Measurements from ENCODE around the gene DERL3. TPM values are rescaled to one million over a fixed set of nuclear protein-coding genes. Genes with fewer than 3 reads are reported as not detected.

Gene DERL3
- total and polyA plus RNA-seq, 2 of the 13 experiments (the other 11 are each of a cell fraction or from before 2014, with no cell fraction given), result not detected

DNA sequence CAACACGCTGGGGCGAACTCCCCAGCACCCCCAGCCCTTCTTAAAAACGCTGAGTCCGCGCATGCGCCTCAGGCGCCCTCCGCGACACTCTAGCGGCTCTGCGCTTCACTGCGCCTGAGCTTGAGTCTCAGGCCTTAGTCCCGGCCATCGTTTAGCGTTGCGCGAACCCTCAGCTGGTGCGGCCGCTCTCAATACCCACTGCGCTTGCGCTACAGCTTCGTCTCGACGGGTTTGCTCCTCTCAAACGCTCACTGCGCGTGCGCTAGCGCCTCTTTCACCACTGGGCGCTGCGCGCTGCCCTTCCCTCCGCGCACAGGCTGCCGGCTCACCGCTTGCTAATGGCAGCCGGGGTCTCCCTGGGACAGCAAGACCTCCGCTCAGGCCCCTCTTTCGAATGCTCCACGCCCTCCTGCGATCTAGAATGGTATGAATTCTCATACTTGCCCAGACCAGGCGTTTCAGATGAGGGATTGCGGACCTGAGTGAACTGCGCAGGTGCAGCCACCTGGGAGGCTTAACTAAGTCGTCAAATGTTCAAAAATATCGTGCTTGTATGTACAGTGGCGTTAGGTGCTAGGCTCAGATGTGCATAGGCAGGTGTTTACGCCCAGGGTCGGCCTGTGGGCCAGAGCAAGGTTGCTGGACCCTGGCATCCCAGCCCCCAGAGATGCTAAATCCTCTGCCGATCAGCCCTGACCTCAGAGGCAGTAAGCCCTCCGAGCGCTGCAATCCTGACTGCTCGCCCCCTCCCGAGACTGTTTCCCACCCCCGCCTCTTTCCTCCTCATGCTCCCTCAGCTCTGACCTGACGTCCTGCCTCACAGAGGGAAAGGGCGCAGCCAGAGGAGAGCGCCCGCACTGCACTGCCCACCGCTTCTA lies 19.0 kb upstream of the DERL3 start, which contains the start of gene SLC2A11 (continued):
- TF ChIP-seq GZF1 (CRISPR knock-in tag; IDR thresholded peaks at IDR 0.05) (peak; percentile 11; the same call in 1 of the 2 replicates), AKAP8 (CRISPR knock-in tag; IDR thresholded peaks at IDR 0.05) (no peak), ZNF746 (CRISPR knock-in tag; IDR thresholded peaks at IDR 0.05) (no peak), ZNF34 (CRISPR knock-in tag; IDR thresholded peaks at IDR 0.05; ENCODE audit: borderline replicate concordance) (no peak), XRCC5 (optimal IDR thresholded peaks at IDR 0.05; ENCODE audit: low read length) (peak; percentile 19), CENPT (CRISPR knock-in tag; IDR thresholded peaks at IDR 0.05; ENCODE audit: low read depth) (no peak; the same call in 1 of the 2 replicates), ATF1 (CRISPR knock-in tag; IDR thresholded peaks at IDR 0.05) (no peak), HOXA3 (CRISPR knock-in tag; IDR thresholded peaks at IDR 0.05) (no peak; the same call in none of the 2 replicates), NR2F2 (IDR thresholded peaks at IDR 0.05; ENCODE audit: borderline replicate concordance, low read depth) (no peak), SMC3 (IDR thresholded peaks at IDR 0.05; ENCODE audit: low read length) (no peak), GABPB1 (CRISPR knock-in tag; IDR thresholded peaks at IDR 0.05) (no peak; the same call in 1 of the 2 replicates), ZNF546 (CRISPR knock-in tag; conservative IDR thresholded peaks at IDR 0.05) (no peak), TBX2 (CRISPR knock-in tag; IDR thresholded peaks at IDR 0.05; ENCODE audit: borderline replicate concordance) (no peak; the same call in 1 of the 2 replicates)
- TF ChIP-seq, protein P1, sequence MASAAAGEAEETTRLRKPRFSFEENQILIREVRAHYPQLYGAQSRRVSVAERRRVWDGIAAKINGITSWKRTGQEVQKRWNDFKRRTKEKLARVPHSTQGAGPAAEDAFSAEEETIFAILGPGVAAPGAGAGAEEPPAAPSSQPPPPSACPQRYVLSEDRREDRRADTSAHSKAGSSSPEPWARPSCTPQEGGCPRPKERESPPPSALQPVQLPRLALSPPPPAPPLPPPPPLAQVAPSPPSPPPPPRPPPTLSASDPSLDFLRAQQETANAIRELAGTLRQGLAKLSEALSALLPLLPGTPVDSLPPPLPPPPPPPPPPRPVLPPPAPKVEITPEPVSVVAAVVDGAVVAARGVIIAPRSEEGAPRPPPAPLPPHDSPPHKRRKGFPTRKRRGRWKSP (CRISPR knock-in tag; IDR thresholded peaks at IDR 0.05), result peak; percentile 100
- TF ChIP-seq, protein P2, sequence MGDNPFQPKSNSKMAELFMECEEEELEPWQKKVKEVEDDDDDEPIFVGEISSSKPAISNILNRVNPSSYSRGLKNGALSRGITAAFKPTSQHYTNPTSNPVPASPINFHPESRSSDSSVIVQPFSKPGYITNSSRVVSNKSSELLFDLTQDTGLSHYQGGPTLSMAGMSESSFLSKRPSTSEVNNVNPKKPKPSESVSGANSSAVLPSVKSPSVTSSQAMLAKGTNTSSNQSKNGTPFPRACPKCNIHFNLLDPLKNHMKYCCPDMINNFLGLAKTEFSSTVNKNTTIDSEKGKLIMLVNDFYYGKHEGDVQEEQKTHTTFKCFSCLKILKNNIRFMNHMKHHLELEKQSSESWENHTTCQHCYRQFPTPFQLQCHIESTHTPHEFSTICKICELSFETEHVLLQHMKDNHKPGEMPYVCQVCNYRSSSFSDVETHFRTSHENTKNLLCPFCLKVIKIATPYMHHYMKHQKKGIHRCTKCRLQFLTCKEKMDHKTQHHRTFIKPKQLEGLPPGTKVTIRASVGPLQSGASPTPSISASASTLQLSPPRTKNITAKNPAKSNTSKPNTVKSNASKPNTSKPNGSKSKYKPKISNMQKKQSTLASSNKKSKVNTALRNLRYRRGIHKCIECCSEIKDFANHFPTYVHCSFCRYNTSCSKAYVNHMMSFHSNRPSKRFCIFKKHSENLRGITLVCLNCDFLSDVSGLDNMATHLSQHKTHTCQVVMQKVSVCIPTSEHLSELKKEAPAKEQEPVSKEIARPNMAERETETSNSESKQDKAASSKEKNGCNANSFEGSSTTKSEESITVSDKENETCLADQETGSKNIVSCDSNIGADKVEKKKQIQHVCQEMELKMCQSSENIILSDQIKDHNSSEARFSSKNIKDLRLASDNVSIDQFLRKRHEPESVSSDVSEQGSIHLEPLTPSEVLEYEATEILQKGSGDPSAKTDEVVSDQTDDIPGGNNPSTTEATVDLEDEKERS (CRISPR knock-in tag; IDR thresholded peaks at IDR 0.05), result no peak
- TF ChIP-seq, protein P3, sequence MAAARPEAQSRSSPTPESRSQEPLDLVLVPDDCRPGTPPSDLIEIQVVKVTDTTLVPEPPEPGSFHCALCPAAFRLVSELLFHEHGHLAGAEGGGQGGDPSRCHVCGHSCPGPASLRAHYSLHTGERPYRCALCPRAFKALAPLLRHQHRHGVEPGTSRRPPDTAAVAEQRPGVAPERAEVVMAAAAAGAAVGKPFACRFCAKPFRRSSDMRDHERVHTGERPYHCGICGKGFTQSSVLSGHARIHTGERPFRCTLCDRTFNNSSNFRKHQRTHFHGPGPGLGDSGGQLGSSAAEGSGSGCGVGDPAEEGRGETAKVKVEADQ (CRISPR knock-in tag; IDR thresholded peaks at IDR 0.05; ENCODE audit: borderline replicate concordance), result 0 out of 2 replicates have a peak, but pooled peaks have one; percentile 46
- TF ChIP-seq, protein P4, sequence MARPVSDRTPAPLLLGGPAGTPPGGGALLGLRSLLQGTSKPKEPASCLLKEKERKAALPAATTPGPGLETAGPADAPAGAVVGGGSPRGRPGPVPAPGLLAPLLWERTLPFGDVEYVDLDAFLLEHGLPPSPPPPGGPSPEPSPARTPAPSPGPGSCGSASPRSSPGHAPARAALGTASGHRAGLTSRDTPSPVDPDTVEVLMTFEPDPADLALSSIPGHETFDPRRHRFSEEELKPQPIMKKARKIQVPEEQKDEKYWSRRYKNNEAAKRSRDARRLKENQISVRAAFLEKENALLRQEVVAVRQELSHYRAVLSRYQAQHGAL (CRISPR knock-in tag; IDR thresholded peaks at IDR 0.05; ENCODE audit: not compliant biosample characterization), result peak; percentile 85
- TF ChIP-seq, protein P5, sequence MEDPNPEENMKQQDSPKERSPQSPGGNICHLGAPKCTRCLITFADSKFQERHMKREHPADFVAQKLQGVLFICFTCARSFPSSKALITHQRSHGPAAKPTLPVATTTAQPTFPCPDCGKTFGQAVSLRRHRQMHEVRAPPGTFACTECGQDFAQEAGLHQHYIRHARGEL (CRISPR knock-in tag; IDR thresholded peaks at IDR 0.05), result no peak
- TF ChIP-seq, protein P6, sequence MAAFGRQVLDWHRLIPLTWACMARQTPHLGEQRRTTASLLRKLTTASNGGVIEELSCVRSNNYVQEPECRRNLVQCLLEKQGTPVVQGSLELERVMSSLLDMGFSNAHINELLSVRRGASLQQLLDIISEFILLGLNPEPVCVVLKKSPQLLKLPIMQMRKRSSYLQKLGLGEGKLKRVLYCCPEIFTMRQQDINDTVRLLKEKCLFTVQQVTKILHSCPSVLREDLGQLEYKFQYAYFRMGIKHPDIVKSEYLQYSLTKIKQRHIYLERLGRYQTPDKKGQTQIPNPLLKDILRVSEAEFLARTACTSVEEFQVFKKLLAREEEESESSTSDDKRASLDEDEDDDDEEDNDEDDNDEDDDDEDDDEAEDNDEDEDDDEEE (CRISPR knock-in tag; IDR thresholded peaks at IDR 0.05), result peak; percentile 53; the same call in 1 of the 2 replicates
- TF ChIP-seq, protein P7, sequence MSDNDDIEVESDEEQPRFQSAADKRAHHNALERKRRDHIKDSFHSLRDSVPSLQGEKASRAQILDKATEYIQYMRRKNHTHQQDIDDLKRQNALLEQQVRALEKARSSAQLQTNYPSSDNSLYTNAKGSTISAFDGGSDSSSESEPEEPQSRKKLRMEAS (IDR thresholded peaks at IDR 0.05), result peak; percentile 57; the same call in 1 of the 2 replicates
